OCI-LY3 (cell line): ENCODE data around the gene PITPNC1.

Source experiments
- H2AFZ ChIP-seq: fragments of 200-600, 300-600 bp; shearing (Covaris generic); 2 replicates; pipeline ENCODE4 v1.6.0; 2014; ENCODE audit warnings: antibody characterized with exemption, low read depth, low read length
- H3K27ac ChIP-seq: fragments of 200-600, 300-600 bp; sonication (generic); 2 replicates; pipeline ENCODE4 v1.5.1; 2014; ENCODE audit warnings: mild to moderate bottlenecking, low read length, moderate library complexity, mixed read lengths
- H3K27me3 ChIP-seq: fragments of 200-600, 300-600 bp; sonication (generic); 2 replicates; pipeline ENCODE4 v1.6.1; 2014; ENCODE audit warnings: low read depth, low read length, mixed read lengths
- H3K36me3 ChIP-seq: fragments of 200-600, 300-600 bp; sonication (generic); replicated peaks from 2 replicates; pipeline ENCODE3; 2014; ENCODE audit warnings: low read depth, low read length, mixed read lengths
- H3K4me1 ChIP-seq: fragments of 300-600, 200-600 bp; sonication (generic); 2 replicates; pipeline ENCODE4 v1.6.1; 2014; ENCODE audit warnings: low read length, mixed read lengths
- H3K4me2 ChIP-seq: fragments of 200-600, 300-600 bp; sonication (generic); 2 replicates; pipeline ENCODE4 v1.6.1; 2014; ENCODE audit warnings: low read length, mixed read lengths
- H3K4me3 ChIP-seq: fragments of 300-600, 200-600 bp; sonication (generic); 2 replicates; pipeline ENCODE4 v1.5.1; 2014; ENCODE audit warnings: antibody characterized with exemption, mild to moderate bottlenecking, low read length, moderate library complexity
- H3K79me2 ChIP-seq: fragments of 300-600, 200-600 bp; shearing (Covaris generic); 2 replicates; pipeline ENCODE4 v1.6.1; 2014; ENCODE audit warnings: mild to moderate bottlenecking, low read length, mixed read lengths
- H3K9ac ChIP-seq: fragments of 300-600, 200-600 bp; shearing (Covaris generic); 2 replicates; pipeline ENCODE4 v1.6.0; 2014; ENCODE audit warnings: mild to moderate bottlenecking, low read length, moderate library complexity
- H3K9me3 ChIP-seq: fragments of 200-600, 300-600 bp; shearing (Covaris generic); 2 replicates; pipeline ENCODE4 v1.6.1; 2014; ENCODE audit warnings: low read length, mixed read lengths; ENCODE audit not compliant: insufficient read depth
- H4K20me1 ChIP-seq: fragments of 200-600, 300-600 bp; sonication (generic); 2 replicates; pipeline ENCODE4 v1.6.1; 2016; ENCODE audit warnings: low read length, mixed read lengths; ENCODE audit not compliant: insufficient read depth
- EZH2phosphoT487 ChIP-seq: fragments of 200-600 bp; shearing (Covaris generic); IDR thresholded peaks from 2 replicates; pipeline ENCODE4 v1.6.1; 2018; ENCODE audit warnings: antibody characterized with exemption, mixed run types, low read depth
- TF ChIP-seq, protein P1 (sequence below): fragments of 200-600, 300-600 bp; sonication (generic); IDR thresholded peaks from 2 replicates; pipeline ENCODE4 v1.5.1; 2014; ENCODE audit warnings: antibody characterized with exemption, low read length, low read depth

Gene PITPNC1

DNA sequence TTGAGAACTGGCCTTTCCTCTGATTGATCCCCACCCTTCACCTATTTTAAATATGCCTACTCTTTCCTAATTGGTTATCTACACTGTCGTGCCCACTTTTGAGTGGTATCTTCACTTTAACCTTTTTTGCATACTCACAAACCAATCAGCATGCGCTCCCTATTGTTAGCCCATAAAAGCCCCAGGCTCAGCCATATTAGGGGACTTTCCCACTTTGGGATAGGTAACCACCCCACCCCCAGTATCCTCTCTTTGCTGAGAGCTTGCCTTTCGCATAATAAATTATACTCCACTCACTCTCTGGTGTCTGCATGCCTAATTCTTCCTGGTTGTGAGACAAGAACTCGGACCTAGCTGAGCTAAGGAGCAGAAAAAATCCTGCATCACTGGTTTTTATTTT is 281.2 kb downstream of the PITPNC1 start:
- Histone ChIP-seq H3K4me1 (no peaks in the 10 kb centered on the region), H3K9me3 (peaks cover 10% of the 10 kb centered on the region), H3K4me3 (no peak overlapping the region), H3K36me3 (peaks cover 22% of the 10 kb centered on the region), H3K27ac (no peak overlapping the region), H2AFZ (no peak overlapping the region), H3K9ac (no peak overlapping the region), H3K79me2 (no peaks in the 10 kb centered on the region), H3K4me2 (no peak overlapping the region), H4K20me1 (no peaks in the 10 kb centered on the region), H3K27me3 (no peaks in the 10 kb centered on the region)
- no peak for TF ChIP-seq EZH2phosphoT487
- TF ChIP-seq, protein P1, sequence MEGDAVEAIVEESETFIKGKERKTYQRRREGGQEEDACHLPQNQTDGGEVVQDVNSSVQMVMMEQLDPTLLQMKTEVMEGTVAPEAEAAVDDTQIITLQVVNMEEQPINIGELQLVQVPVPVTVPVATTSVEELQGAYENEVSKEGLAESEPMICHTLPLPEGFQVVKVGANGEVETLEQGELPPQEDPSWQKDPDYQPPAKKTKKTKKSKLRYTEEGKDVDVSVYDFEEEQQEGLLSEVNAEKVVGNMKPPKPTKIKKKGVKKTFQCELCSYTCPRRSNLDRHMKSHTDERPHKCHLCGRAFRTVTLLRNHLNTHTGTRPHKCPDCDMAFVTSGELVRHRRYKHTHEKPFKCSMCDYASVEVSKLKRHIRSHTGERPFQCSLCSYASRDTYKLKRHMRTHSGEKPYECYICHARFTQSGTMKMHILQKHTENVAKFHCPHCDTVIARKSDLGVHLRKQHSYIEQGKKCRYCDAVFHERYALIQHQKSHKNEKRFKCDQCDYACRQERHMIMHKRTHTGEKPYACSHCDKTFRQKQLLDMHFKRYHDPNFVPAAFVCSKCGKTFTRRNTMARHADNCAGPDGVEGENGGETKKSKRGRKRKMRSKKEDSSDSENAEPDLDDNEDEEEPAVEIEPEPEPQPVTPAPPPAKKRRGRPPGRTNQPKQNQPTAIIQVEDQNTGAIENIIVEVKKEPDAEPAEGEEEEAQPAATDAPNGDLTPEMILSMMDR: no peak

DNA sequence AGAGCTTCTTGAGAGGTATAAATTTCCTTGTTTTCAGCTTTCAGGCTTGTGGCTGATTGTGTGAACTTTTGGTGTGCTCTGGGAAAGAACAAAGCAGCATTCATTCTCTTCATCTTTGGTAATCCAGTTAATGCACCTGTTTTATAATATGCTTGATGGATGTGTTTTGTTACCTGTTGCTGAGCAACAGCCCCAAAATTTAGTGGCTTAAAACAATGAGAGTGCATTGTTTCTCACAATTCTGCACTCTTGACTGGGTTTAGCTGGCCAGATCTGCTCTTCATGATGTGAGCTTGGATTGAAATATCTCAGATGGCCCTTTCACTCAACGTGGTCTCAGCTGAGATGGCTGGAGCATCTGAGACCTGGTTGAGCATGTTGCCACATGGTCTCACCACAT is 281.9 kb downstream of the PITPNC1 start:
- H3K27ac ChIP-seq: no peak overlapping the region

DNA sequence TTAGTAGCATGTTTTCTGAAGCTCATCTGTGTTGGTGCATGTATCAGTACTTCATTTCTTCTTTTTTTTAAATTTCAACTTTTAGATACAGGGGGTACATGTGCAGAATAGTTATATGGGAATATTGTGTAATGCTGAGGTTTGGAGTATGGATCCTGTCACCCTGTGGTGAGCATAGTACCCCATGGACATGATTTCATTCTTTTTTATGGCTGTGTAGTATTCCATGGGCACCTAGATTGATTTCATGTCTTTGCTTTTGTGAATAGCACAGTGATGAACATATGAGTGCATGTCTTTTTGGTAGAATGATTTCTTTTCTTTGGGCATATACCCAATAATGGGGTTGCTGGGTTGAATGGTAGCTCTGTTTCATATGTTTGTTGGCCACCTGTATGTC is 285.6 kb downstream of the PITPNC1 start:
- Histone ChIP-seq H3K36me3 (peaks cover 17% of the 10 kb centered on the region), H3K27me3 (no peaks in the 10 kb centered on the region), H2AFZ (no peak overlapping the region), H3K4me3 (no peak overlapping the region), H3K4me1 (no peaks in the 10 kb centered on the region), H3K9ac (no peak overlapping the region), H3K4me2 (no peak overlapping the region), H3K27ac (no peak overlapping the region), H3K9me3 (peaks cover 9% of the 10 kb centered on the region), H4K20me1 (no peaks in the 10 kb centered on the region), H3K79me2 (no peaks in the 10 kb centered on the region)
- no peak for TF ChIP-seq EZH2phosphoT487
- TF ChIP-seq, protein P1: no peak

More for the DNA sequence above, 281.9 kb downstream of the PITPNC1 start:
- no peak for TF ChIP-seq EZH2phosphoT487
- TF ChIP-seq, protein P1: no peak
- no peak overlapping the region for H3K9ac ChIP-seq
- no peaks in the 10 kb centered on the region for H4K20me1 ChIP-seq
- H3K36me3 ChIP-seq: peaks cover 19% of the 10 kb centered on the region
- H3K4me2 ChIP-seq: no peak overlapping the region
- no peaks in the 10 kb centered on the region for H3K79me2 ChIP-seq
- no peaks in the 10 kb centered on the region for H3K27me3 ChIP-seq
- H3K9me3 ChIP-seq: peaks cover 10% of the 10 kb centered on the region
- H3K4me3 ChIP-seq: no peak overlapping the region
- no peak overlapping the region for H2AFZ ChIP-seq
- no peaks in the 10 kb centered on the region for H3K4me1 ChIP-seq

DNA sequence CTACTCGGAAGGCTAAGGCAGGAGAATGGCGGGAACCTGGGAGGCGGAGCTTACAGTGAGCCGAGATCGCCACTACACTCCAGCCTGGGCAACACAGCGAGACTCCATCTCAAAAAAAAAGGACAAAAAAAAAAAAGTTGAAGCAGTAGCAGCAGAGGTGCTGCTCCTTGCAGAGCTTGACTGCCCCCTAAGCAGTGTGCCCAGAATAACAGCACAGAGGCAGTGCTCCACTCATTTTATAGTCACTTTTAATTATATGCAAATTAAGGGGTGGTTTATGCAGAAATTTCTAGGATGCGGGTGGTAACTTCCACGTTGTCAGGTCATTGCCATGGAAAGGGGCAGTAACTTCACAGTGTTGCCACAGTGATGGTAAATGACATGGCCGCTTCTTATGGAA is 286.4 kb downstream of the PITPNC1 start:
- Histone ChIP-seq H3K27ac (no peak overlapping the region), H3K79me2 (no peaks in the 10 kb centered on the region), H3K4me3 (no peak overlapping the region), H3K9ac (no peak overlapping the region), H3K9me3 (peaks cover 7% of the 10 kb centered on the region), H3K4me2 (no peak overlapping the region), H3K27me3 (no peaks in the 10 kb centered on the region), H3K4me1 (no peaks in the 10 kb centered on the region), H3K36me3 (peaks cover 17% of the 10 kb centered on the region), H2AFZ (no peak overlapping the region), H4K20me1 (no peaks in the 10 kb centered on the region)
- TF ChIP-seq EZH2phosphoT487: no peak
- TF ChIP-seq, protein P1: no peak
